GM06990 (cell line): ENCODE results near the gene FAM171A1.

Source experiments
- DNase-seq: peaks from one replicate; pipeline ENCODE4 v3.0.0-alpha.2; 2011; ENCODE audit not compliant: insufficient read length; ENCODE audit errors: extremely low read depth
- H3K27me3 ChIP-seq: replicated peaks from 2 replicates; pipeline ENCODE4 v1.6.0; 2011; ENCODE audit warnings: low read length; ENCODE audit not compliant: control insufficient read depth, insufficient read depth
- H3K36me3 ChIP-seq: 2 replicates; pipeline ENCODE4 v1.5.1; 2011; ENCODE audit warnings: low read length; ENCODE audit not compliant: control insufficient read depth, insufficient read depth
- H3K4me3 ChIP-seq: replicated peaks from 2 replicates; pipeline ENCODE4 v1.5.1; 2011; ENCODE audit warnings: low read depth, mild to moderate bottlenecking, control low read depth, low read length
- CTCF ChIP-seq: IDR thresholded peaks from 2 replicates; pipeline ENCODE4 v1.5.1; 2011; ENCODE audit warnings: low read length, control low read depth, mild to moderate bottlenecking, inconsistent platforms; ENCODE audit not compliant: insufficient read depth, poor library complexity, severe bottlenecking

The FAM171A1 gene

GRCh38 chr10:15324611-15325010 is 46.5 kb downstream of the FAM171A1 start:
- DNase-seq, result no peak
- Histone ChIP-seq H3K27me3 (no peaks in the 10 kb centered on the region), H3K36me3 (no peaks in the 10 kb centered on the region), H3K4me3 (no peak overlapping the region)
- no peak for TF ChIP-seq CTCF

GRCh38 chr10:15324113-15324512 is 47.0 kb downstream of the FAM171A1 start:
- no peak for DNase-seq
- Histone ChIP-seq H3K27me3 (no peaks in the 10 kb centered on the region), H3K4me3 (no peak overlapping the region), H3K36me3 (no peaks in the 10 kb centered on the region)
- no peak for TF ChIP-seq CTCF

GRCh38 chr10:15322356-15322755 is 48.7 kb downstream of the FAM171A1 start:
- Histone ChIP-seq H3K4me3 (no peak overlapping the region), H3K27me3 (0 out of 2 replicates have a peak, but pooled peaks cover 2% of the 10 kb centered on the region), H3K36me3 (no peaks in the 10 kb centered on the region)
- DNase-seq, result no peak
- no peak for TF ChIP-seq CTCF

- DNase-seq, result no peak
- TF ChIP-seq CTCF, result no peak
- Histone ChIP-seq H3K4me3 (no peak overlapping the region), H3K27me3 (0 out of 2 replicates have a peak, but pooled peaks cover 2% of the 10 kb centered on the region), H3K36me3 (no peaks in the 10 kb centered on the region)
Measured at GRCh38 chr10:15321431-15322341, 49.4 kb downstream of the FAM171A1 start.

- Histone ChIP-seq H3K36me3 (no peaks in the 10 kb centered on the region), H3K4me3 (no peak overlapping the region), H3K27me3 (0 out of 2 replicates have a peak, but pooled peaks cover 2% of the 10 kb centered on the region)
- no peak for TF ChIP-seq CTCF
- no peak for DNase-seq
Measured at GRCh38 chr10:15320522-15321203, 50.4 kb downstream of the FAM171A1 start.
